Esophagus muscularis mucosa (tissue), 4 donors: ENCODE measurements around the gene GDI1. TPM values are rescaled to one million over a fixed set of nuclear protein-coding genes. Genes with fewer than 3 reads are reported as not detected.

Experiments used
- DNase-seq: peaks from one replicate; pipeline ENCODE4 v3.0.0-alpha.2; 2017; ENCODE audit errors: extremely low spot score
- H3K27ac ChIP-seq, 4 donors: fragments of 200-600 bp; sonication (generic); replicated peaks in 1 of 4; 1 replicate in 3 of 4; 2 replicates in 1 of 4; pipeline ENCODE4 v1.5.1; 2016 to 2019; ENCODE audit warnings: mild to moderate bottlenecking in 1 of 4
- H3K27me3 ChIP-seq, 4 donors: fragments of 200-600 bp; sonication (generic); one replicate each; pipeline versions ENCODE4 v1.5.1 to v1.6.0; 2016 to 2019
- H3K36me3 ChIP-seq, 4 donors: fragments of 200-600 bp; sonication (generic); one replicate each; pipeline ENCODE4 v1.5.1; 2016 to 2019
- H3K4me1 ChIP-seq, 4 donors: fragments of 200-600 bp; sonication (generic); one replicate each; pipeline ENCODE4 v1.5.1; 2016 to 2019
- H3K4me3 ChIP-seq, 4 donors: fragments of 200-600 bp; sonication (generic); 1 replicate in 2 of 4; 2 replicates in 2 of 4; pipeline ENCODE4 v1.5.1; 2016 to 2019; ENCODE audit warnings: mild to moderate bottlenecking in 4 of 4, moderate library complexity in 1 of 4
- H3K9me3 ChIP-seq, 4 donors: fragments of 200-600 bp; sonication (generic); 1 replicate in 3 of 4; 2 replicates in 1 of 4; pipeline ENCODE4 v1.5.1; 2016 to 2019
- CTCF ChIP-seq, 3 experiments: fragments of 200-600 bp in 2 of 3; fragments of 450-650 bp in 1 of 3; sonication (generic) in 2 of 3; IDR thresholded peaks; one replicate each; pipeline ENCODE4 v1.5.1; 2017 to 2019; ENCODE audit warnings: antibody characterized with exemption in 3 of 3, mild to moderate bottlenecking in 2 of 3, moderate library complexity in 1 of 3
- EP300 ChIP-seq: sonication (generic); formaldehyde crosslinking; IDR thresholded peaks from one replicate; pipeline ENCODE4 v1.6.1; 2017; ENCODE audit warnings: antibody characterized with exemption
- POLR2A ChIP-seq: fragments of 450-650 bp; IDR thresholded peaks from one replicate; pipeline ENCODE4 v1.6.1; 2017; ENCODE audit warnings: antibody characterized with exemption, moderate library complexity, mild to moderate bottlenecking, low read depth
- POLR2AphosphoS5 ChIP-seq, 2 donors: sonication (generic); formaldehyde crosslinking; IDR thresholded peaks; one replicate each; pipeline ENCODE4 v1.6.1; 2017; ENCODE audit warnings: antibody characterized with exemption in 2 of 2
- WGBS: methylation state at CpG from one replicate; pipeline ENCODE4 v1.1.5; 2018; 5-methylcytosine and 5-hydroxymethylcytosine counted together
- intact Hi-C: fragments of 100-400 bp; cut with DNase I; formaldehyde crosslinking; loops from one replicate; pipeline ENCODE4 v1.15.1; 2023
- total RNA-seq, 4 donors: library from RNA; depleted of rRNA; stranded (reverse); fragments of >200 nt; gene quantifications; one replicate each; pipeline versions ENCODE4 v1.1.0 to v1.2.1, GENCODE V29; 2016

Gene GDI1
- total RNA-seq, 4 donors from 2014 or later: 105 to 148 (median 128) TPM

DNA sequence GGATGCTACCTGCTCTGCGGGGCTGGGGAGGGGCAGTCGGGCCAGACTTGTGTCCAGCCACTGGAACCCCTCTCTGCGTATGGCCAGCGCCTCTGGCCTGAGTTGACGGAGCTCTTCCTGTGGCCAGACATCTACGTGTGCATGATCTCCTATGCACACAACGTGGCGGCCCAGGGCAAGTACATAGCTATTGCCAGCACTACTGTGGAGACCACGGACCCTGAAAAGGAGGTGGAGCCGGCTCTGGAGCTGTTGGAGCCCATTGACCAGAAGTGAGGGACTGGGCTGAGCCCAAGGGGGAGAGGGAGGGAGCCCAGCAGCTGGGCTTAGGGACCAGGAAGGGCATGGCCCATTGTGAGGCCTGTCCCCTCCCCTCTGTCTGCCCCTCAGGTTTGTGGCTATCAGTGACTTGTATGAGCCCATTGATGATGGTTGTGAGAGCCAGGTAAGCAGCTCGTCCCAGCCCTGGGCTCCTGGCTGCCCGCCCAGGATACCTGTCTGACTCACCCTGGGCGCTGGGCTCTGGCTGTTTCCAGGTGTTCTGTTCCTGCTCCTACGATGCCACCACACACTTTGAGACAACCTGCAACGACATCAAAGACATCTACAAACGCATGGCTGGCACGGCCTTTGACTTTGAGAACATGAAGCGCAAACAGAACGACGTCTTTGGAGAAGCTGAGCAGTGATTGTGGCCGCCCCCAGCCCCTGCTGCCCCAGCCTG, 5.2 kb downstream of the GDI1 start:
- no peaks in the 10 kb centered on the region for H3K27me3 ChIP-seq
- TF ChIP-seq POLR2A (no peak), CTCF (IDR thresholded peaks at IDR 0.05) (no peak), POLR2AphosphoS5 (IDR thresholded peaks at IDR 0.05) (no peak), EP300 (no peak)
- H3K4me1 ChIP-seq: peaks cover 16 to 48% (median 46%) of the 10 kb centered on the region in 4 donors
- no peaks in the 10 kb centered on the region for H3K9me3 ChIP-seq
- intact Hi-C loops: no loop called here
- no peak overlapping the region for H3K27ac ChIP-seq
- H3K36me3 ChIP-seq: peaks cover 4 to 55% (median 49%) of the 10 kb centered on the region in 4 donors
- DNase-seq: no peak
- 83% methylated on average over 19 of the region's 21 CpGs for WGBS
- no peak overlapping the region for H3K4me3 ChIP-seq

GRCh38 chrX:154443479-154443910, 6.5 kb downstream of the GDI1 start:
- H3K4me3 ChIP-seq: peak overlapping the region; percentile 63 to 73 (median 66)
- no peaks in the 10 kb centered on the region for H3K27me3 ChIP-seq
- H3K4me1 ChIP-seq: peaks cover 14 to 42% (median 38%) of the 10 kb centered on the region in 4 donors
- DNase-seq: no peak
- H3K9me3 ChIP-seq: no peaks in the 10 kb centered on the region
- WGBS: 50% methylated on average over 9 of the region's 10 CpGs
- intact Hi-C loops: no loop called here
- H3K36me3 ChIP-seq: peaks cover 7 to 60% (median 54%) of the 10 kb centered on the region in 4 donors
- H3K27ac ChIP-seq: peak overlapping the region; percentile 86 to 89 (median 88)
- no peak for TF ChIP-seq CTCF (IDR thresholded peaks at IDR 0.05)
- no peak for TF ChIP-seq POLR2AphosphoS5 (IDR thresholded peaks at IDR 0.05)
- no peak for TF ChIP-seq EP300
- TF ChIP-seq POLR2A: no peak

- peaks cover 14 to 63% (median 60%) of the 10 kb centered on the region in 4 donors for H3K36me3 ChIP-seq
- TF ChIP-seq EP300 (no peak), POLR2AphosphoS5 (IDR thresholded peaks at IDR 0.05) (peak; percentile 6 to 35)
- intact Hi-C loops: no loop called here
These were observed 7.2 kb downstream of the GDI1 start, which contains the start of gene FAM50A for GRCh38 chrX:154443992-154444754. TSS of gene FAM50A (plus strand) at chrX:154444141. CDS start at chrX:154444236, 95 bp downstream.

DNA sequence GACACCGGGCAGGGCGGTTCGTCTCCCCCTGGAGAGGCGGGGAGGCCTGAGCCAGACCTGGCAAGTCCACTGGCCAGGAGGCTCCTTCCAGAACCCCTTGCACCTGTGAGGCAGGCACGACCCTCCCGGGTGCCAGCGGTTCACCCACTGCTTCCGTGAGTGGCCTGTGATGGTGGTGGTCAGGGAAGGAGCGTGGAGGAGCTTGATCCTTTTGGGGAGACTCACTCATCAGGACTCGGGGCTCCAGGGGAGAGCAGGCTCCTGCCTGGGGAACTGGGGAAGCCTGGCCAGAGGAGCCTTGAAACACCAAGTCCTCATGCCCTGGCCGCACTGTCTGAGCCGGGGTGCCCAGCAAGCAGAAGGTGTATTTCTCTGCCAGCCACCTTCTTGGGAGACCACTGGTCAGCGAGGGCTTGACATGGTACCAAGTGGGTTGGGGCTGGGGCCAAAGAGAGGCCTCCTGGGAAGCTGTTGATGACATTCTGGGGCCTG, 7.8 kb downstream of the GDI1 start:
- TF ChIP-seq EP300 (no peak), POLR2A (no peak), POLR2AphosphoS5 (IDR thresholded peaks at IDR 0.05) (no peak)
- H3K27ac ChIP-seq: peak overlapping the region; percentile 86 to 89 (median 88)
- no peaks in the 10 kb centered on the region for H3K27me3 ChIP-seq
- H3K4me1 ChIP-seq: peaks cover 12 to 29% (median 26%) of the 10 kb centered on the region in 4 donors
- H3K4me3 ChIP-seq: peak overlapping the region; percentile 63 to 73 (median 66)
- DNase-seq: no peak
- no peaks in the 10 kb centered on the region for H3K9me3 ChIP-seq
- peaks cover 19 to 66% (median 64%) of the 10 kb centered on the region in 4 donors for H3K36me3 ChIP-seq
- 78% methylated on average over 8 of the region's 13 CpGs for WGBS
- intact Hi-C loops: no loop called here

More at GRCh38 chrX:154443992-154444754, 7.2 kb downstream of the GDI1 start, which contains the start of gene FAM50A:
- DNase-seq: peak; percentile 93
- Histone ChIP-seq H3K4me3 (peak within 1 kb of the TSS; percentile 63 to 73 (median 66)), H3K4me1 (peaks cover 12 to 35% (median 31%) of the 10 kb centered on the region in 4 donors), H3K27me3 (no peaks in the 10 kb centered on the region), H3K27ac (peak within 1 kb of the TSS; percentile 86 to 89 (median 88)), H3K9me3 (no peaks in the 10 kb centered on the region)
- WGBS: 66% methylated on average over 10 of the region's 94 CpGs

DNA sequence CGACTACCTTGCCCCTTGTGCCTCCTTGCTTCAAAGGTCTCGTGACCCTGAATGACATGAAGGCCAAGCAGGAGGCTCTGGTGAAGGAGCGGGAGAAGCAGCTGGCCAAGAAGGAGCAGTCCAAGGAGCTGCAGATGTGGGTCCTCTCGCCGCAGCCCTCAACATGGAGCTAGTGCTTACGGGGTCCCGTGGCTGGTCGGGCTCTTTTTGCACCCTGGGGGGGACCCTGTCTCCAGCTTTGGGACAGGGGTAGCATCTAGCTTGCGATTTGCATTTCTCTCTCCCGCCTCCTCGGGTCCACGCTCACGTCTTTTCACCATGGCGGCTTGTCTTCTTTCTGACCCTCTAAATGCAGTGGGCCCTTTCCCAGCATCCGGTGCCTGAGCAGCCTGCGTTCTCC, 8.8 kb downstream of the GDI1 start:
- intact Hi-C loops: no loop called here

More for the DNA sequence above, 8.8 kb downstream of the GDI1 start:
- no peak for TF ChIP-seq CTCF (IDR thresholded peaks at IDR 0.05)
- no peak for TF ChIP-seq EP300
- no peak for TF ChIP-seq POLR2AphosphoS5 (IDR thresholded peaks at IDR 0.05)
- no peak for TF ChIP-seq POLR2A
- Histone ChIP-seq H3K36me3 (peaks cover 23 to 67% (median 64%) of the 10 kb centered on the region in 4 donors), H3K27ac (no peak overlapping the region), H3K4me3 (no peak overlapping the region), H3K27me3 (no peaks in the 10 kb centered on the region), H3K9me3 (no peaks in the 10 kb centered on the region), H3K4me1 (peaks cover 12 to 28% (median 26%) of the 10 kb centered on the region in 4 donors)
- no peak for DNase-seq
- 90% methylated on average over 16 of the region's 16 CpGs for WGBS
